Lower leg skin (tissue), 4 donors: ENCODE measurements around the gene VEZF1. TPM values are rescaled to one million over a fixed set of nuclear protein-coding genes. Genes with fewer than 3 reads are reported as not detected.

Experiments
- DNase-seq, 2 donors: peaks; one replicate each; pipeline ENCODE4 v3.0.0-alpha.2; 2019; ENCODE audit warnings: low spot score in 2 of 2
- H3K4me3 ChIP-seq: fragments of 200-600 bp; sonication (generic); 2 replicates; pipeline ENCODE4 v1.5.1; 2017; ENCODE audit warnings: mild to moderate bottlenecking, low read depth; ENCODE audit not compliant: poor library complexity, severe bottlenecking
- CTCF ChIP-seq, 3 donors: fragments of 450-650 bp; IDR thresholded peaks; one replicate each; pipeline ENCODE4 v1.5.1; 2016; ENCODE audit warnings: antibody characterized with exemption in 3 of 3, mild to moderate bottlenecking in 3 of 3, moderate library complexity in 2 of 3
- POLR2A ChIP-seq, 2 donors: fragments of 450-650 bp; IDR thresholded peaks; one replicate each; pipeline ENCODE4 v1.6.1; 2016 to 2017; ENCODE audit warnings: antibody characterized with exemption in 2 of 2, mild to moderate bottlenecking in 1 of 2, moderate library complexity in 1 of 2
- WGBS, 2 donors: methylation state at CpG; one replicate each; pipeline ENCODE4 v1.1.5; 2018; 5-methylcytosine and 5-hydroxymethylcytosine counted together
- intact Hi-C: fragments of 100-400 bp; cut with DNase I; formaldehyde crosslinking; loops from one replicate; pipeline ENCODE4 v1.15.0; 2023; ENCODE audit warnings: low total_unique reads
- total RNA-seq, 4 donors: library from RNA; depleted of rRNA; stranded (reverse); fragments of >200 nt; gene quantifications; one replicate each; pipeline ENCODE4 v1.1.0, GENCODE V29; 2016

The VEZF1 gene
- total RNA-seq, 4 donors from 2014 or later, result 30.3 to 56.1 (median 46.6) TPM

- intact Hi-C loops, result no loop called here
- no peak overlapping the region for H3K4me3 ChIP-seq
- DNase-seq, result peak in 1 of 2 donors; percentile 90
- 62 to 79% methylated on average over 5 of the region's 5 CpGs for WGBS, 2 donors
- no peak for TF ChIP-seq POLR2A (IDR thresholded peaks at IDR 0.05)
- no peak for TF ChIP-seq CTCF (IDR thresholded peaks at IDR 0.05)
Measured at GRCh38 chr17:57949649-57950048, 38.4 kb downstream of the VEZF1 start.

- DNase-seq, result no peak
- intact Hi-C loops, result no loop called here
- no peak overlapping the region for H3K4me3 ChIP-seq
- no peak for TF ChIP-seq CTCF (IDR thresholded peaks at IDR 0.05)
- no peak for TF ChIP-seq POLR2A (IDR thresholded peaks at IDR 0.05)
- 36 to 45% methylated on average over 5 of the region's 5 CpGs for WGBS, 2 donors
Measured at GRCh38 chr17:57948555-57949420, 39.3 kb downstream of the VEZF1 start.

- TF ChIP-seq CTCF (IDR thresholded peaks at IDR 0.05), result no peak
- no peak for TF ChIP-seq POLR2A (IDR thresholded peaks at IDR 0.05)
- no peak overlapping the region for H3K4me3 ChIP-seq
- intact Hi-C loops, result no loop called here
- no peak for DNase-seq
- WGBS, 2 donors, result 69 to 73% methylated on average over 5 of the region's 5 CpGs
Measured at GRCh38 chr17:57948169-57948554, 39.9 kb downstream of the VEZF1 start.

GRCh38 chr17:57947369-57947768, 40.7 kb downstream of the VEZF1 start:
- intact Hi-C loops, result no loop called here
- no peak for DNase-seq
- H3K4me3 ChIP-seq, result no peak overlapping the region
- WGBS, 2 donors, result 88 to 89% methylated on average over 9 of the region's 9 CpGs
- TF ChIP-seq CTCF (IDR thresholded peaks at IDR 0.05) (no peak), POLR2A (IDR thresholded peaks at IDR 0.05) (no peak)

- no peak for DNase-seq
- TF ChIP-seq POLR2A (IDR thresholded peaks at IDR 0.05) (no peak), CTCF (IDR thresholded peaks at IDR 0.05) (no peak)
- 17% methylated on average over 10 of the region's 10 CpGs for WGBS, 2 donors
- H3K4me3 ChIP-seq, result no peak overlapping the region
- intact Hi-C loops, result no loop called here
Measured at GRCh38 chr17:57946798-57947358, 41.2 kb downstream of the VEZF1 start.
